HUDEP-2 (cell line): ENCODE measurements around the gene ENDOU.

Source experiments
- DNase-seq, 76 experiments: peaks; one replicate each; lab custom pipeline; 2025; ENCODE audit not compliant: unreplicated experiment in 76 of 76; lab: John Stamatoyannopoulos, UW

The ENDOU gene

GRCh38 chr12:47744778-47745436 is 19.6 kb upstream of the ENDOU start:
- DNase-seq, result no peak

DNA sequence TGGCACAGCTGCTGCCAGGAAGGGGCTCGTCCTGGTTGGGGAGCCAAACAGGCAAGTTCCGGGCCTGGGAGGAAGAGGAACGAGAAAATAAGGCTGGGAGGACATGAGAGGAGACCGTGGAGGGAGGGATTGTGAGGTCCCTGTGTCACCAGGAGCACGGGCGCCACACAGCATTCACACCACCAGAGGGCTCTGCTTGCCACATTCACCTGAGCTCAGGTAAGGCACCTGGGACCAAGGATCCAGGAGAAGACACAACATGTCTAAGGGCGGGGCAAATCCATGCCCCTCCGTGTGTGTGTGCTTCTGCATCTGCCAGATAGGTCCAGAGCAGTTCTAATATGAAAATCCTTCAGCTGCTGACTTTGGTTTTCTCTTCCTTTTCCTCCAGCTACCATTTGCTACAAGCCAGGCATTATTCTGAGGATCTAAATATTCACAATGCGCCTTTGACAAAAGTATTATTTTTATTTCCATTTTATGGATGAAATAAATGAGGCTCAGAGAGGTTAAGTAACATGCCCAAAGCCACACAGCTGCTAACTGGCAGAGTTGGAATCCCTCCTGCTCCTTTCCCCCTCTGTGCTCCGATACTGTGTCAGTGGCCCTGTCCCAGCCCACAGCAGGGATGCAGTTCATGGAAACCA is 18.8 kb upstream of the ENDOU start:
- DNase-seq, result peak in 1 of 76 experiments; percentile 14

DNA sequence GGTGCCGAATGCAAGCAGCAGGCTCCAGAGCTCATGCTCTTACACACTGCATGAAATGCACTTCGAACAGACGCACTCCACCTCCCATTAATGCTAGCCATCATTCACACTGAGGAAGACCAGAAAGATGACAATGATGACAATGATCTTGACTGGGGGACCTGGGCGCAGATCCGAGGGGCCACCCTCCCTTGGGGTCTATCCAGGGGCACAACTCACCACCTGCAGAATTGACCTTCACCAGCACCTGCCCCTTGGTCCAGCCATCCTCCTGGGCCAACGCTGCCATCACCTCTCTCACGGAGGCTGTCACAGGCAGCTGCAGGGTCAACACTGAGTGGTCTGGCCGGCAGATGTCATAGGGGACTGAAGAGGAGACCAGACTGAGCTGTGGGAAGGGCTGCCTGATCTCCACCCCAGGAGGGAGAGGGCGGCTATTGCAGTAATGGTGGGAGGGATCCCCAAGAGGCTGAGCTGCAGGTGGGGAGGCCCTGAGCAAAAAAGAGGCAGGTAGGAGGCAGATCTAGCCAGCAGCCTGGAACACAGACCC is 18.1 kb upstream of the ENDOU start:
- no peak for DNase-seq

GRCh38 chr12:47742253-47742825 is 17.0 kb upstream of the ENDOU start:
- DNase-seq, result peak in 54 of 76 experiments; percentile 4 to 74 (median 52)

GRCh38 chr12:47741340-47741703 is 16.0 kb upstream of the ENDOU start:
- peak in 74 of 76 experiments; percentile 32 to 92 (median 80) for DNase-seq

DNA sequence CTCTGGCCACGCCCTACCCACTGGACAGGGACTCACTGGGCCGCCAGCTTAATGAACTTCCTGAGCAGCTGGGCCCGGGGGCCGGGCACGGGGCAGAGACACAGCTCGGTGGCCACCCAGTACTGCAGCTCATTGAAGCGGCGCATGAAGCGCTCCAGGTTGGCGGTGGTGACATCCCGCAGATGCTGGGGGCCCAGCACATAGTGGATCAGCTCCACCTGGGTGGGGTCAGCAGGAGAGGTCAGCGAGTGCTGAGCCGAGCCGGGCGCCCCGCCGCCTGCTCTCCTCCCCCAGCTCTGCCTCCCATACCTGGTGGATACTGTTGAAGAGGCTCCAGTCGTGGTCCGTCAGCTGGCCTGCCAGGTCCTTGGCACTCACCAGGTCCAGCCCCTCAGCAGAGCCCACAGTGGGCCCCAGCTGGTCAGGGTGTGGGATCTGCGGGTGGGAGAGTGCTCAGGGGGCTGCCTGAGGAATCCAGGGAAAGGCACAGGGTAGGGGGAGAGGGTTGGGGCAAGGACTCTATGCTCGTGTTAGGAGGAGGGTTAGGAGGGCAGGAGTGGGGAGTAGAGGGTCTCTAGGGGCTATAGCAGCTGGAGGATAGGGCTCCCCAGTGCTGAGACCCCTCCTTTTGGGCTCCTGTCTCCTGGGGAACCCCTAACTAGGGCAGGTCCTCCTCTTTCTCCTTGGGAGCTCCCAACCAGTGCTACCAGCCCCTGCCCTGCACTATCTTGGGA is 15.5 kb upstream of the ENDOU start:
- no peak for DNase-seq

GRCh38 chr12:47739979-47740378 is 14.7 kb upstream of the ENDOU start:
- DNase-seq, result peak in 46 of 76 experiments; percentile 1 to 61 (median 34)

GRCh38 chr12:47739297-47739696 is 14.0 kb upstream of the ENDOU start:
- DNase-seq, result no peak

DNA sequence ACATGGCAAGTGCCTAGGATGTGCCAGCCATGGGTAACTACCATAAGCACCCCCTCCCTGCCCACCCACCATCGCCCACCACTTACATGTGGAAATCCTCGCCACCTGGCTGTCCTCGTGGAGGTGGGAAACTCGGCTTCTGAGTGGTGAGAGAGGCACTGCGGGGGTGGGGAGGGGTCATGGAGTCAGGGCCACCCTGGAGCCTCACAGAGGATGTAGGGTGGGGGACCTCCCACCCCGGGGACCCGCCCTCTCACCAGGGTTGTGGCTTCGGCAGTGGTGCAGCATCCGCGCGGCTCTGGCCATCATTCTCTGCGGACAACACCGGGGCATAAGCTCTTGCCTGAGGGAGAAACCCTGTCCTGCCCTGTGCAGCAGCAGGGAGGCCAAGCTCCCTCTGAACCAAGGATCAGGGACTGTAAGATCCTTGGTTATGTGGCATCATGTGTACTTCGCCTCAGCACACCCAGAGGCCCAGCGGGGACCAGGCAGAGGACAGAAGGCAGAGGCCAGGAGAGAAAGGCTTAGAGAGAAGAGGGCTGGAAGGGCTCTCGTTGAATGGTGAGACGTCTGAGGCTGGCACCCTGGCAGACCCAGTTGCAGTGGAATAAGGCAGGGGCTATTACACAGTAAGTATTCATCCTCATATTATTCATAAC is 12.8 kb upstream of the ENDOU start:
- no peak for DNase-seq

DNA sequence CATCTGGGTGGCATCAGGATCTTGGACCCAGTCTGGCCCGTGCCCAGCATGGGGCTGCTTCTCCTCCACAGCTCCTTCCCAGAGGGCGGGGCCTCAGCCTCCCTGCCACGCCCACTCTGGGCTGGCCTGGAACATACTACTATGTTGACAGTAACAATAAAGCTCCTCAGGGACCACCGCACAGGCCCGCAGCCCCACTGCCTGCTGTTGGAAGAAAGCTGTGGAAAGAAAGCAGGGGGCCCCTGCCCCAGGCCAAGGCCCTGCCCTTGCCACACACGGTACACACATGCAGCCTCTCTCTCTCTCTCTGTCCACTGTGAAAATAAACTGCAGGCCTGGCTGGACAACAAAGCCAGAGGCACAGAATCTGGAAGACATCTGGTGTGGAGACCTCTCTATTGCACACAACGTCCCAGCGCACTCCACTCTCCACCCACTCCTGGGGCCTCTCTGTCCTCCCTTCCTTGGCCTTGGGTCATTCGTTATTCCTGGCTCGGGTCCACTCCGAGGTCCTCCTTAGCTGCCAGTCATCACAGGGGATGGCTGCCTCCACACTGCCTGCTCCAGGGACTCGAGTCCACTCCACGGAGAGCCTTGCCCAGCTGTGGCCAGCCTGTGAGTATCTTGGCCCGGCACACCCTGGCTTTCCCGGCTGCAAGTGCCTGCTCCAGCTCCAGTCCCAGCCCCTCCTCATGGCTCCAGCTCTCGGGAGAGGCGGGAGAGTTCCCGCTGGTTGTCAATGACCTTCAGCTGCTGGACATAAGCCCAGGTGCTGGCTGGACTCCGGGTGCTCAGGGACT is 11.8 kb upstream of the ENDOU start:
- peak in 26 of 76 experiments; percentile 3 to 35 (median 16) for DNase-seq

DNA sequence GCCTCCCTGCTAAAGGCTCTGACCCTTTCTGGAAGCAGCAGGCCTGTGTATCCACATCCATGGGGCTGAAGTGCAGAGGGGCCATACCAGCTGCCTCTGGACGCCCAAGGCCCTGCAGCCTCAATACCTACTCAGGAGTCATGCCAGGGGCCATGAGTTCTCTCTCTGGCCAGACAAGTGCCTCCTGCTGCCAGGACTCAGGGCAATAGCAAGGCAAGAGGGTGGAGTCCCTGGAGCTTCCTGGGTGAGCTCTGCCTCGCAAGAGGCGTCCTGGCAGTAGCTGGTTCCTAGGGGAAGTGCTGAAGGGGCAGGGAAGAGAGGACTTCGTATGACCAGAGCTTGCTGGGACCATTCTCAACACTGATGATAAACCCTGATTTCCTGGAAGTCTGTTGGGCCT is 10.9 kb upstream of the ENDOU start:
- DNase-seq, result no peak

GRCh38 chr12:47735649-47736048 is 10.4 kb upstream of the ENDOU start:
- DNase-seq, result no peak

DNA sequence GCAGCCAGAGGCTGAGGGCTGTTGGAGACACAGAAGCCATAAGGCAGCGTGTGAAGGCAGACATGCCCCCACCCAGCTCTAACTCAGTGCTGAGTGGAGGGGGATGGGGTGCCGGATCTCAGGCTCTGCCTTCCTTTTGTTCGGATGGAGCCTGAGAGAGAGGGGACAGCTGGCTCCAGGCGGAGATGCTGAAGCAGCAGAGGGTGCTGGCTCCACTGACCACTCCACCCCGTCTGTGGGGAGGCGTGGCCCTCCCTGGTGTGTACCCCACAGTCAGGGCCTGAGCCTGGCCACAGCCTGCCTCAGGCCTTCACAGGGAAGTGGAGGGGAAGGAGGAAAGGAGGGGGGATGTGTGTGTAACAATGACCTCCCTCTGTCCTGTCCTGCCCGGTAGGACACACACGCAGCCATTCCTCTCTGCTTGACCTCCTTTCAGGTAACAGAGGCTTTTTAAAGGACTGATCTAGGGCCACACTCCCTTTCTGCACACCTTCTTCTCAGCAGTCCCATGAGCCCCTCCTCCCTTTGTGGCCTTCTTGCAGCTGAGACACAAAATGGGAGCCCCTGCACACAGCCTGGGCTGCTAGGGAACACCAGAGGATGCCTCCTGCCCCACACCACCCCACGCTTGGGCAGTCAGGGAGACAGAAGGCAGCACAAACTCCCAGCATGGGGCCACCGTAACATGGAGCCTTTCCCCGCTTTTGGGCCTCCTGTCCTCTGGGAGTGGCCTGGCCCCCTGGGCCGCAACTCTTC is 9.6 kb upstream of the ENDOU start:
- no peak for DNase-seq

- no peak for DNase-seq
These were observed 7.9 kb upstream of the ENDOU start for GRCh38 chr12:47733142-47733541.

DNA sequence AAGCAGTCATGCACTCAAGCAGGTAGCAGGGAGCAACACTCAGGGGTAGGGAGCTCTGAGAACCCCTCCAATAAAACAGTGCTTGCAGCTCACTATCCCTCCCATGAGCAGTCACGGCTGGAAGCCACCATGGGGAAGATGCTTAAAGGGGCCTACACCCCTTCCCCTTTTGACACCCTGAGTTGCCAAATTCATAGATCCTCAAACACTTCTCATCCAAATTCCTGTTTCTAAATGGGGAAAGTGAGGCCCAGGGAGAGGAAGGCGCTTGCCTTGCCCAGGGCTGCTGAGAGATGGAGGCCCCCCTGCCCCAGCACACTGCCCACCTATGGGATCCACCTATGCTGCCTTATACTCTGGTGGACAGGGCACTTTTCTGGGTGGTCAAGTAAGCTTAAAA is 7.2 kb upstream of the ENDOU start:
- DNase-seq, result no peak

GRCh38 chr12:47731723-47732122 is 6.4 kb upstream of the ENDOU start:
- DNase-seq, result no peak

- peak in 8 of 76 experiments; percentile 5 to 30 (median 15) for DNase-seq
These were observed 5.1 kb upstream of the ENDOU start for GRCh38 chr12:47730341-47730744.

- no peak for DNase-seq
These were observed 3.9 kb upstream of the ENDOU start for GRCh38 chr12:47729233-47729632.

DNA sequence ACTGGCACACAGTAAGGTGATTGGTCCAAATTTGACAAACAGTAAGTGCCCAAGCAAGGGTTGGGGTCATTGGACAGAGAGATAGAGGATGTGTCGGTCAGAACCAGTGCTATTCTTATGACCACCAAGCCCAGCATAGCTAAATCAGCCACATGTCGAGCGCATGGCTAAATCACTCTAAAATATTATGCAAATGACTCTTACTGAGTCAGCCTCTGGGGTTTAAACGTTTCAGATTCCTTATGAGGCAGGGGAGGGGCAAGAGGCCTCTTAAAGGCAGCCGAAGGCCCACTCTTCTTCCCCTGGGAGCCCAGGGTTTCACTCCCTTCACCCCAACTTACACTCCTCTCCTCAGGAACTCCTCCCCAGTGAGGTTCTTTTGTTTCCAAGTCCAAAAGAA is 603 bp upstream of the ENDOU start:
- no peak for DNase-seq
